Natural killer cell (primary cell): ENCODE measurements around the gene ZNF571. TPM values are rescaled to one million over a fixed set of nuclear protein-coding genes. Genes with fewer than 3 reads are reported as not detected.

ENCODE experiments used
- ATAC-seq, 3 donors: fragments of 150-1000 bp in 2 of 3; fragments of 200-7000 bp in 1 of 3; cut with Tn5 transposase; 1 replicate in 1 of 3; 2 replicates in 2 of 3; pipeline ENCODE4 v1.10.0; 2021; ENCODE audit warnings: mild to moderate bottlenecking in 2 of 3, moderate library complexity in 2 of 3
- DNase-seq, 2 donors: peaks; one replicate each; pipeline versions ENCODE4 v3.0.0 to v3.0.0-alpha.2; 2013 to 2021; ENCODE audit warnings: mixed read lengths in 1 of 2
- H3K27ac ChIP-seq: one replicate; pipeline ENCODE4 v1.5.1; 2013; ENCODE audit warnings: mild to moderate bottlenecking, low read length
- H3K27me3 ChIP-seq: one replicate; pipeline ENCODE4 v1.6.1; 2013; ENCODE audit warnings: low read length; ENCODE audit not compliant: control insufficient read depth, insufficient read depth
- H3K36me3 ChIP-seq: one replicate; pipeline ENCODE4 v1.6.1; 2013; ENCODE audit warnings: low read length; ENCODE audit not compliant: control insufficient read depth, insufficient read depth
- H3K4me1 ChIP-seq: one replicate; pipeline ENCODE4 v1.6.1; 2013; ENCODE audit warnings: low read length; ENCODE audit not compliant: control insufficient read depth, insufficient read depth
- H3K4me3 ChIP-seq: one replicate; pipeline ENCODE4 v1.5.1; 2013; ENCODE audit warnings: low read length
- H3K9me3 ChIP-seq: one replicate; pipeline ENCODE4 v1.6.1; 2013; ENCODE audit warnings: low read length; ENCODE audit not compliant: control insufficient read depth, insufficient read depth
- H3K27ac Mint-ChIP-seq, 2 donors: one replicate each; pipeline ENCODE4 v1.8.0; 2022; ENCODE audit warnings: mild to moderate bottlenecking in 2 of 2, mixed read lengths in 2 of 2, moderate library complexity in 1 of 2
- H3K27me3 Mint-ChIP-seq, 2 donors: one replicate each; pipeline ENCODE4 v1.8.0; 2022; ENCODE audit warnings: low read depth in 2 of 2, mixed read lengths in 2 of 2
- H3K36me3 Mint-ChIP-seq: one replicate; pipeline ENCODE4 v1.8.0; 2022; ENCODE audit warnings: mixed read lengths
- H3K4me1 Mint-ChIP-seq, 2 donors: one replicate each; pipeline ENCODE4 v1.8.0; 2022; ENCODE audit warnings: mixed read lengths in 2 of 2
- H3K4me3 Mint-ChIP-seq: one replicate; pipeline ENCODE4 v1.8.0; 2022; ENCODE audit warnings: mild to moderate bottlenecking, moderate library complexity, mixed read lengths
- H3K9me3 Mint-ChIP-seq, 2 donors: one replicate each; pipeline ENCODE4 v1.8.0; 2022; ENCODE audit warnings: mixed read lengths in 2 of 2
- WGBS: methylation state at CpG from one replicate; pipeline ENCODE4 v1.1.7; 2013; ENCODE audit warnings: missing lambda C conversion rate; ENCODE audit not compliant: insufficient coverage; 5-methylcytosine and 5-hydroxymethylcytosine counted together
- intact Hi-C: fragments of 100-400 bp; cut with micrococcal nuclease; formaldehyde crosslinking; loops from one replicate; pipeline ENCODE4 v1.14.2; 2022
- total RNA-seq, 4 donors: library from RNA; stranded (reverse); fragments of 120-200 nt in 1 of 4; gene quantifications; one replicate each; pipeline versions ENCODE4 v1.2.3 to v1.2.4, GENCODE V29; 2013 to 2022
- TF ChIP-seq, protein P1 (sequence below): fragments of 200-600 bp; IDR thresholded peaks from one replicate; pipeline ENCODE4 v1.8.0; 2022; ENCODE audit warnings: antibody characterized with exemption

The ZNF571 gene
- 10 to 100 TPM; 11.7 to 22.1 (median 19.6) TPM for total RNA-seq
- total RNA-seq (2013) = 16.9 TPM

DNA sequence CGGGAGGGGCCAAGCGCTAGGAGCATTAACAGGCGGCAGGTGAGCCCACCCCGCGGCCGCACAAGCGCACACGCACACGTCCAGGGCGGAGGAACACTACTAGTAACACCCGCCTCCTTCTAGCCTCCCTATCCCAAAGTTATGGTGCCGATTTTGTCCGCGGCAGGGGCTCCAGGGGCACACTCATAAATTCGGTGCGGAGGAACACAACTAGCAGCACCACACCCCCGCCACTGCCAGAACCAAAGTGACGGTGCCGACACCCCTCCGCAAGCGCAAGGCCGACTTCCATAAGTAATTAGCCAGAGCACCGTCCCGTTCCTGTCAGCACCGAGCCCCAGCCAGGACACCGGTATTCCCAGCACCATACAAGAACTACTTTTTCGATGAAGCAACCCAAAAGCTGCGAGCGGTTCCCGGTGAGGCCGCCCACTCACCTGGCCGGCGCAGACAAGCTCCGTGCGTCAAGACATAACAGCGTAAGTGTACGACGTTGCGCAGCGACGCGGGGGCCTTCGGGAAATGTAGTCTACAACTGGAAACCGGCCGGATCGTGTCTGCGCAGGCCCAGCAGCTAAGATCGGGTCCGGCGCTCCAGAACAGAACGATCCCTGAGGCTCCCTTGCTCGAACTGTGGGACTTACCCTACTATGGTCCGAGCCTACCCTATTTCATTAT lies at the start of gene ZNF571, which contains the start of gene ZNF540:
ZNF571 (minus strand) TSS at position 489 of the 678 bp plus-strand sequence. CDS start 8,116 bp downstream, outside the sequence.
ZNF540 (plus strand) TSS at position 573 of the 678 bp plus-strand sequence. CDS start 3,572 bp downstream, outside the sequence.
- H3K36me3 Mint-ChIP-seq = peaks cover 2% of the 10 kb centered on the region
- H3K36me3 ChIP-seq = peaks cover 4% of the 10 kb centered on the region
- peak within 1 kb of the TSS; percentile 97 to 99 for H3K27ac Mint-ChIP-seq
- H3K27ac ChIP-seq = peak within 1 kb of the TSS; percentile 97
- TF ChIP-seq, protein P1, sequence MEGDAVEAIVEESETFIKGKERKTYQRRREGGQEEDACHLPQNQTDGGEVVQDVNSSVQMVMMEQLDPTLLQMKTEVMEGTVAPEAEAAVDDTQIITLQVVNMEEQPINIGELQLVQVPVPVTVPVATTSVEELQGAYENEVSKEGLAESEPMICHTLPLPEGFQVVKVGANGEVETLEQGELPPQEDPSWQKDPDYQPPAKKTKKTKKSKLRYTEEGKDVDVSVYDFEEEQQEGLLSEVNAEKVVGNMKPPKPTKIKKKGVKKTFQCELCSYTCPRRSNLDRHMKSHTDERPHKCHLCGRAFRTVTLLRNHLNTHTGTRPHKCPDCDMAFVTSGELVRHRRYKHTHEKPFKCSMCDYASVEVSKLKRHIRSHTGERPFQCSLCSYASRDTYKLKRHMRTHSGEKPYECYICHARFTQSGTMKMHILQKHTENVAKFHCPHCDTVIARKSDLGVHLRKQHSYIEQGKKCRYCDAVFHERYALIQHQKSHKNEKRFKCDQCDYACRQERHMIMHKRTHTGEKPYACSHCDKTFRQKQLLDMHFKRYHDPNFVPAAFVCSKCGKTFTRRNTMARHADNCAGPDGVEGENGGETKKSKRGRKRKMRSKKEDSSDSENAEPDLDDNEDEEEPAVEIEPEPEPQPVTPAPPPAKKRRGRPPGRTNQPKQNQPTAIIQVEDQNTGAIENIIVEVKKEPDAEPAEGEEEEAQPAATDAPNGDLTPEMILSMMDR = no peak
- no peaks in the 10 kb centered on the region for H3K9me3 Mint-ChIP-seq
- H3K27me3 Mint-ChIP-seq = no peaks in the 10 kb centered on the region
- peaks cover 15% of the 10 kb centered on the region for H3K4me1 ChIP-seq
- under 1% methylated on average over 53 of the region's 53 CpGs for WGBS
- peak; percentile 86 to 96 (median 92) for ATAC-seq
- H3K4me3 ChIP-seq = peak within 1 kb of the TSS; percentile 74
- intact Hi-C loops = loop anchor here (1.0 to 2.0 kb wide), 6 partner anchors 43 to 1066 kb away; partner anchors contain the start of genes ZFP30, ZNF260, ZNF569 and ZNF793
- H3K9me3 ChIP-seq = peaks cover 2% of the 10 kb centered on the region
- peak within 1 kb of the TSS; percentile 99 for H3K4me3 Mint-ChIP-seq
- H3K4me1 Mint-ChIP-seq = peaks cover 26 to 31% of the 10 kb centered on the region in 2 donors
- DNase-seq = peak; percentile 83 to 95
- no peaks in the 10 kb centered on the region for H3K27me3 ChIP-seq

DNA sequence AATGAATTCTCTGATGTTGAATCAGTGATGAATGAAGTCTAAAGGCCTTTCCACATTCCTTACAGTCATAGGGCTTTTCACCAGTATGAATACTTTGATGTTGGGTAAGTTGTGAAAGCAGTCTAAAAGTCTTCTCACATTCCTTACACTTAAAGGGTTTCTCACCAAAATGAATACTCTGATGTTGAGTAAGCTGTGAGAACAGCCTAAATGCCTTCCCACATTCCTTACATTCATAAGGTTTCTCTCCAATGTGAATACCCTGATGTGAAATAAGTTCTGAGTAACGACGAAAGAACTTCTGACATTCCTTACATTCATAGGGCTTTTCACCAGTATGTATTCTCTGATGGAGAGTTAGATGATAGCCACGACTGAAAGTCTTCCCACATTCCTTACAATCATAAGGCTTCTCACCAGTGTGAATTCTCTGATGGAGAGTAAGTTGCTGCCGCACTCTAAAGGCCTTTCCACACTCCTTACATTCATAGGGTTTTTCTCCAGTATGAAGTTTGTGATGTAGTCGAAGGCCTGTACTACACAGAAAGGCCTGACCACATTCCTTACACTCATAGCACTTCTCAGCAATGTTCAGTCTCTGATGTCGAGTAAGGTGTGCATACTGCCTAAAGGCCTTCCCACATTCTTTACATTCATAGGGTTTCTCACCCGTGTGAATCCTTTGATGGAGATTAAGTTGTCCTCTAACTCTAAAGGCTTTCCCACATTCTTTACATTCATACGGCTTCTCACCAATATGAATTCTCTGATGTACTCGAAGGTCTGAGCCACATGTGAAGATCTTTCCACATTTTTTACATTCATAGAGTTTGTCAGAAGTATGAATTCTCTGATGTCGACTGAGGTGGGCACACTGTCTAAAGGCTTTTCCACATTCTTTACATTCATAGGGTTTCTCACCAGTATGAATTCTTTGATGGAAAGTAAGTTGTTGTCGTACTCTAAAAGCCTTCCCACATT lies 40.8 kb upstream of the ZNF571 start:
- peaks cover 56% of the 10 kb centered on the region for H3K36me3 Mint-ChIP-seq
- H3K9me3 Mint-ChIP-seq = peaks cover 22 to 29% of the 10 kb centered on the region in 2 donors

DNA sequence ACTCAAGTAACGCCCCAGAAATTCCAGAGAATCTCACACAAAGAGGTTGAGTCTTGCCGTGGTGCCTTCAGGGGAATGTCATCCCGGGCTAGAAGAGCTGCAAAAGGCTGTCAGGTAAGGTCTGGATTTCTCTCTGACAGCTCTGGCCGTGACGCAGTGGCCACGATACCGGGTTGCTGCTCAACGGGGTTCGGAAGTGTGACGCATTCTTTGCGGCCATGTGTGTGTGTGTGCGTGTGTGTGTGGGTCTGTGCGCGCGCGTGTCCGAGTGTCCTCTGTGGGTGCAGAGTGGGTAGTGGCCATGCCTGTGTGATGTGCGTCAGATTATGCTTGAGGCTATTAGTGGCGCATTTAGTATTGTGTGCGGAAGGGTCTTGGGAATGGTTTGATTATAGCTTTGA lies 390 bp upstream of the ZNF571 start:
- Mint-ChIP-seq H3K27ac (peak overlapping the region; percentile 97 to 99), H3K9me3 (no peaks in the 10 kb centered on the region), H3K4me1 (peaks cover 26 to 31% of the 10 kb centered on the region in 2 donors), H3K36me3 (peaks cover 6% of the 10 kb centered on the region), H3K4me3 (peak overlapping the region; percentile 99), H3K27me3 (no peaks in the 10 kb centered on the region)
- Histone ChIP-seq H3K4me1 (peaks cover 15% of the 10 kb centered on the region), H3K4me3 (peak overlapping the region; percentile 74), H3K27ac (peak overlapping the region; percentile 97), H3K9me3 (peaks cover 2% of the 10 kb centered on the region), H3K27me3 (no peaks in the 10 kb centered on the region), H3K36me3 (peaks cover 10% of the 10 kb centered on the region)
- ATAC-seq = peak; percentile 66 to 77 (median 72)
- TF ChIP-seq, protein P1 = no peak
- intact Hi-C loops = loop anchor here (1.0 to 2.0 kb wide), 7 partner anchors 44 to 1067 kb away; partner anchors contain the start of genes ZFP30, ZNF260, ZNF569 and ZNF607
- under 1% methylated on average over 20 of the region's 20 CpGs for WGBS
- DNase-seq = peak; percentile 79 to 81

More for the DNA sequence above, 40.8 kb upstream of the ZNF571 start:
- H3K4me1 Mint-ChIP-seq = no peaks in the 10 kb centered on the region
- Histone ChIP-seq H3K27ac (no peak overlapping the region), H3K27me3 (no peaks in the 10 kb centered on the region), H3K4me1 (no peaks in the 10 kb centered on the region), H3K36me3 (peaks cover 29% of the 10 kb centered on the region), H3K4me3 (no peak overlapping the region), H3K9me3 (peaks cover 38% of the 10 kb centered on the region)
- H3K27ac Mint-ChIP-seq = no peak overlapping the region
- WGBS = 100% methylated on average over 5 of the region's 11 CpGs
- TF ChIP-seq, protein P1 = no peak
- H3K4me3 Mint-ChIP-seq = no peak overlapping the region
- DNase-seq = no peak
- no peaks in the 10 kb centered on the region for H3K27me3 Mint-ChIP-seq
- intact Hi-C loops = no loop called here
- no peak for ATAC-seq
